Measurements from ENCODE around the gene PSMB3.

PSMB3 gene

DNA sequence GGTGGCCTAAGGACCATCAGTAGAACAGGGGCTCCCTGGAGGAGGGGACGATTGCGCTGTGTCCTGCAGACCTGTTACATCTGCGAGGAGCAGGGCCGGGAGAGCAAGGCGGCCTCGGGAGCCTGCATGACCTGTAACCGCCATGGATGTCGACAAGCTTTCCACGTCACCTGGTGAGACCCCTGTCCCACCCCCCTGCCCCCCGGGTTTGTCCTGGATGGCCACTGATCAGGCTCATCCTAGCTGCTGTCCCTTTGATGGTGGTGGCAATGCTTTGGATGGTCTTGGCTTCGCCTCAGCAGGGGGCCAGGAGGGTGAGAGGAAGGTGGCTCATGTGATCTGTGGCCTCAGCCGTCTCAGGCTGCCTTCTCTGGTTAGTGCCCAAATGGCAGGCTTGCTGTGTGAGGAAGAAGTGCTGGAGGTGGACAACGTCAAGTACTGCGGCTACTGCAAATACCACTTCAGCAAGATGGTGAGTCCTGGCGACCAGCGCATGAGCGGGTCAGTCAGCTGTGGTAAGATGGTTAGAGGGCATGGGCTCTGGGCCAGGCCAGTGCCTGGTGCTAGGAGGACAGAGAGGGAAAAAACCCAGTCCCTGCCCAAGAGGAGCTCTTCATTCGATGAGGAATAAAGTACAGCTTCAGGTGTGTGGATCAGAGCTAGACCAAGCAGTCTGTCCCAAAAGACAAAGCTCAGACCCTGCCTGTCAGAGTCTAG, 43.3 kb upstream of the PSMB3 start:
- H3K9ac ChIP-seq (ENCODE audit: low read length), result no peak overlapping the region
- peaks cover 34% of the 10 kb centered on the region for H3K4me1 ChIP-seq (ENCODE audit: control insufficient read depth, insufficient read depth, low read length)
- H3K36me3 ChIP-seq (ENCODE audit: control insufficient read depth, insufficient read depth, low read length), result peaks cover 39% of the 10 kb centered on the region
- no peak overlapping the region for H3K4me3 ChIP-seq (ENCODE audit: low read depth, low read length)
- peaks cover 23% of the 10 kb centered on the region; the same call in 1 of the 2 replicates for H3K27me3 ChIP-seq (ENCODE audit: control insufficient read depth, insufficient read depth, low read length)
- no peak overlapping the region for H3K27ac ChIP-seq (ENCODE audit: low read depth, low read length)
- no peaks in the 10 kb centered on the region for H3K9me3 ChIP-seq (ENCODE audit: control insufficient read depth, insufficient read depth, low read depth, low read length)

DNA sequence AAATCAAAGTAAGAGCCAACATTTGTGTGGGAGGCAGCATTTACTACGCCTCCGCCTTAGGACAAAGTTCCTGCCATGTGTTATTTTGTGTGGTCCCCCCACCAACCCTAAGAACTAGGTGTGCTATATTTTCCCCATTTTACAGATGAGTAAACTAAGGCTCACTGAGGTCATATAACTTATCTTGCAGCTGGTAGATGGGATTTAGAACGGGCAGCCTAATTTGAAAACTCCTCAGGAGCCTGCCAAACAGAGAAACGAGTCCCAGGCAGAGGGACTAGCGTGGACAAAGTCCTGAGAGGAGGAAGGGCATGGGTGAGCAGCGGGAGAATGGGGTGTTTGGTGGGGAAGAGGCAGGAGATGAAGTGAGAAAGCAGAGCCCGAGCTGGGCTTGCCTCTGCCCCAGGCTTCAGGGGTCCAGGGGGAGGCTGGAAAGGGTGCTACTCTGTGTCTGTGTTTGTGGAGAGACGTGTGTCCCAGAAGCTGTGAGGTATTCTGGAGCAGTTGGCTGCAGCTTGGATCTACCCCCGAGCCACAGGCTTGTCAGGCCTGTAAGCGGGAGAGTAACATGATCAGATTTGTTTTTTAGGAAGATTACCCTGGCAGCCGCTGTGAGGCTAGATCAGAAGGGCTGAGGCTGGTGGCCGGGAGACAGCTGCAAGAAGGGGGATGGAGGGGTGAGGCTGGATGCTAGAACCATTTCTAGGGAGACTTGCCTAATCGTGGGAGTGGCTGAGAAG, 42.5 kb upstream of the PSMB3 start:
- peaks cover 31% of the 10 kb centered on the region for H3K4me1 ChIP-seq (ENCODE audit: control insufficient read depth, insufficient read depth, low read length)
- H3K27me3 ChIP-seq (ENCODE audit: control insufficient read depth, insufficient read depth, low read length), result peaks cover 18% of the 10 kb centered on the region; the same call in 1 of the 2 replicates
- no peaks in the 10 kb centered on the region for H3K9me3 ChIP-seq (ENCODE audit: control insufficient read depth, insufficient read depth, low read depth, low read length)
- H3K4me3 ChIP-seq (ENCODE audit: low read depth, low read length), result no peak overlapping the region
- H3K36me3 ChIP-seq (ENCODE audit: control insufficient read depth, insufficient read depth, low read length), result peaks cover 43% of the 10 kb centered on the region
- H3K27ac ChIP-seq (ENCODE audit: low read depth, low read length), result no peak overlapping the region
- no peak overlapping the region for H3K9ac ChIP-seq (ENCODE audit: low read length)

DNA sequence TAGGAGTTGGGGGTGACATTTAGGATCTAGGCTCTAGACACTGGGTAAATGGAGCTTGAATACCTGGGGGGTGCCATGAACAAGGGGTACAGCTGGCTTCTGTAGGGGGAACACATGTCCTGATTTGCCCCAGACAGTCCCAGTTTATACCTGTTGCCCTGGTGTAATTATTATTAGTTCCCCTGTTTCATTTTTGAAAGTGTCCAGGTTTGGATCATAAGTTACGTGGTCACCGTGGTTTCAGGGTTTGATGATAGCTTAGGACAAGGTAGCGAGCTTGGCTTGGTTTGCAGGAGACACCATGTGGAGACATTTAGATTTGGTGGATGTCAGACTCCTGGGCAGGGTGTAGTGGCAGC, 42.0 kb upstream of the PSMB3 start:
- H3K4me1 ChIP-seq (ENCODE audit: control insufficient read depth, insufficient read depth, low read length), result peaks cover 36% of the 10 kb centered on the region
- H3K36me3 ChIP-seq (ENCODE audit: control insufficient read depth, insufficient read depth, low read length), result peaks cover 43% of the 10 kb centered on the region
- H3K9ac ChIP-seq (ENCODE audit: low read length), result no peak overlapping the region
- peaks cover 18% of the 10 kb centered on the region; the same call in 1 of the 2 replicates for H3K27me3 ChIP-seq (ENCODE audit: control insufficient read depth, insufficient read depth, low read length)
- no peak overlapping the region for H3K27ac ChIP-seq (ENCODE audit: low read depth, low read length)
- no peaks in the 10 kb centered on the region for H3K9me3 ChIP-seq (ENCODE audit: control insufficient read depth, insufficient read depth, low read depth, low read length)
- no peak overlapping the region for H3K4me3 ChIP-seq (ENCODE audit: low read depth, low read length)

DNA sequence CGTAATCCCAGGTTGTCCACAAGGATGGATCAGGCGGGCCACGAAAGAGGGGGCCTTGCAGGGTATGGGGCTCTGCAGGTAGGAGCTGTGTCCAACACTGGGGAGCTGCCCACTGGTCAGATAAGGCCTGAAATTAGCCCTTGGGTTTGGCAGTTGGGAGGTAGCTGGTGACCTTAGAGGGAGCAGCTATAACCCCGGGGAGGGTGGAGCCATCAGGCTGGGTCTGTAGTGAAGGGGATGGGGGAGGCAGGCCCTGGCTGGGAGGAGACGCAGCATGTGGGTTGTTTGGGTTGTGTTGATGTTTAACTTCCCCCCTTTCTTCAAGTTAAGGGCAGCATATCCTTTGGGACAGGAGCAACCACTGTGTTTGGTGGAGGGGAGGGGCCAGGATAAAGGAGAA, 41.6 kb upstream of the PSMB3 start:
- H3K4me3 ChIP-seq (ENCODE audit: low read depth, low read length), result no peak overlapping the region
- H3K4me1 ChIP-seq (ENCODE audit: control insufficient read depth, insufficient read depth, low read length), result peaks cover 40% of the 10 kb centered on the region
- H3K36me3 ChIP-seq (ENCODE audit: control insufficient read depth, insufficient read depth, low read length), result peaks cover 46% of the 10 kb centered on the region
- no peak overlapping the region for H3K27ac ChIP-seq (ENCODE audit: low read depth, low read length)
- H3K9me3 ChIP-seq (ENCODE audit: control insufficient read depth, insufficient read depth, low read depth, low read length), result no peaks in the 10 kb centered on the region
- peaks cover 18% of the 10 kb centered on the region; the same call in 1 of the 2 replicates for H3K27me3 ChIP-seq (ENCODE audit: control insufficient read depth, insufficient read depth, low read length)
- H3K9ac ChIP-seq (ENCODE audit: low read length), result no peak overlapping the region

DNA sequence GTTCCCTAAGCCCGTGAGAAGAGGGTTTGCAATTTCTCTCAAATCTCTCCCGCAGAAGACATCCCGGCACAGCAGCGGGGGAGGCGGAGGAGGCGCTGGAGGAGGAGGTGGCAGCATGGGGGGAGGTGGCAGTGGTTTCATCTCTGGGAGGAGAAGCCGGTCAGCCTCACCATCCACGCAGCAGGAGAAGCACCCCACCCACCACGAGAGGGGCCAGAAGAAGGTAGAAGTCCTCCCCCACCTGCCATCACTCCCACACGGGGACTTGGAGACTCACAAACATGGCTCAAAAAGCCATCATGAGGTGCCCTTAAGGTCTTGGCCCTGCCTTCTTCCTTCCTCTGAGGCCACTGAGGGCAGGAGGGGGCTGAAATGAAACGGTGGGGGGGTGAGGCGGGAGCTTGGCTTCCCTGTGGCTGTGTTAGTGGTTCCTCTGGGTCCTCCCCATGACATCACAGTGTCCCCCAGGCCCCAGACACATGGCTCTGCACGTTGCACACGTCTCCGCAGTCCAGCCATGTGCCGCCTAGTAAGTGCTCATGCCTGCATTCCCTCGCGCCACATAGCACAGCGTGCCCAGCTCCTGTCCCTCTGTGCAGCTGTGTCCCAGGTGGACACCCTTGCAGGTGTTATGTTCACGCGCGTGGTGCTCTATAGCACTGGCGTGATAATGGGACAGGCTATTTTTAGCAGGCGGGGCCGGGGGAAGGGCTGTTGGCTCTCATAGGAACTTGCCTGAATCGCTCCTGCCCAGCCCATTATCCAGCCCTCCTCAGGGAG, 40.6 kb upstream of the PSMB3 start:
- H3K9me3 ChIP-seq (ENCODE audit: control insufficient read depth, insufficient read depth, low read depth, low read length), result no peaks in the 10 kb centered on the region
- H3K36me3 ChIP-seq (ENCODE audit: control insufficient read depth, insufficient read depth, low read length), result peaks cover 51% of the 10 kb centered on the region
- no peak overlapping the region for H3K4me3 ChIP-seq (ENCODE audit: low read depth, low read length)
- H3K9ac ChIP-seq (ENCODE audit: low read length), result no peak overlapping the region
- peaks cover 10% of the 10 kb centered on the region; the same call in 1 of the 2 replicates for H3K27me3 ChIP-seq (ENCODE audit: control insufficient read depth, insufficient read depth, low read length)
- H3K4me1 ChIP-seq (ENCODE audit: control insufficient read depth, insufficient read depth, low read length), result peaks cover 37% of the 10 kb centered on the region
- no peak overlapping the region for H3K27ac ChIP-seq (ENCODE audit: low read depth, low read length)

DNA sequence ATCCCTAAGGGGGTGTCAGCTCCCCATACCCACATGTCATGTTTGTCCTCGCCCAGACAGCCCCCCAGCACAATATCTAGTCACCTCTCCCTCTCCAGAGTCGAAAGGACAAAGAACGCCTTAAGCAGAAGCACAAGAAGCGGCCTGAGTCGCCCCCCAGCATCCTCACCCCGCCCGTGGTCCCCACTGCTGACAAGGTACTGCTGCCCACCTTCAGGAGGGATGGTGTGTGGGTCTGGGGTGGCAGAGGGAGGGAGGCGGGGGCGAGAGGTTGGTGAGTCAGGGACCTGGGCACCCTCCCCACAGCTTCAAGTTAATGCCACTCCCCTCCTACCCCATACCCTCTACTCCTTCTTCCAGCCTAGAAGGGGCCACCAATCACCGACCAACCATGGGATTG, 39.9 kb upstream of the PSMB3 start:
- H3K4me3 ChIP-seq (ENCODE audit: low read depth, low read length), result no peak overlapping the region

DNA sequence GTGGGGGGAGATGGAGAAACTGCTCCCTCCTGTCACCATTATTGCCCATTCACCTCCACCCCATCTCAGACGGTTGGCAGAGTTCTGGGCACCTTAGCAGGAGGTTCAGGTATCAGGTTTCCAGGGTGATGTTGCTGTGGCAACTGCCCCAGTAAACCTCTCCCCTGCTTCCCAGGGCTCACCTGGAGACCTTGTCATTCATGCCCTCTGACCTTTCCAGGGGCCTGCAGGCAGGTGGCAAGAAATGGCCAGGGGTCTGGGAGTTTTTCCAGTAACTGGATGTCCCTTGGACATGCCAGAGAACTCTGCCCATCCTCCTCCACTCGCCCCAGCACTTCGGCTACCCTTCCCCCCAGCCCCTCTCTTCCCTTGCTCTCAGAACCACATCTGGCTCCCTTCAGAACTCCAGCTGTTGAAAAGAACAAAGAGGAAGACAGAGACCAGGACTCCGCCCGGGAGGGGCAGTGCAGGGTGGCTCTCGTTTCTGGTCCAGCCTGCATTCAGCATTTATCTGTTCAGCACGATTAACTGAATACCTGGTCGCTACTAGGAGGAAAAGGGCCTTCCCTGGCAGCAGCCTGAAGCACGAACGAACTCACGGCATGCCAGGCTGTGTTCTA, 39.0 kb upstream of the PSMB3 start:
- Histone ChIP-seq H3K4me1 (ENCODE audit: control insufficient read depth, insufficient read depth, low read length) (peaks cover 31% of the 10 kb centered on the region), H3K4me3 (ENCODE audit: low read depth, low read length) (no peak overlapping the region), H3K27me3 (ENCODE audit: control insufficient read depth, insufficient read depth, low read length) (no peaks in the 10 kb centered on the region), H3K9me3 (ENCODE audit: control insufficient read depth, insufficient read depth, low read depth, low read length) (no peaks in the 10 kb centered on the region), H3K9ac (ENCODE audit: low read length) (no peak overlapping the region), H3K36me3 (ENCODE audit: control insufficient read depth, insufficient read depth, low read length) (peaks cover 50% of the 10 kb centered on the region), H3K27ac (ENCODE audit: low read depth, low read length) (no peak overlapping the region)

More for the DNA sequence above, 39.9 kb upstream of the PSMB3 start:
- H3K4me1 ChIP-seq (ENCODE audit: control insufficient read depth, insufficient read depth, low read length), result peaks cover 31% of the 10 kb centered on the region
- peaks cover 4% of the 10 kb centered on the region; the same call in 1 of the 2 replicates for H3K27me3 ChIP-seq (ENCODE audit: control insufficient read depth, insufficient read depth, low read length)
- H3K9me3 ChIP-seq (ENCODE audit: control insufficient read depth, insufficient read depth, low read depth, low read length), result no peaks in the 10 kb centered on the region
- H3K27ac ChIP-seq (ENCODE audit: low read depth, low read length), result no peak overlapping the region
- no peak overlapping the region for H3K9ac ChIP-seq (ENCODE audit: low read length)
- H3K36me3 ChIP-seq (ENCODE audit: control insufficient read depth, insufficient read depth, low read length), result peaks cover 53% of the 10 kb centered on the region

DNA sequence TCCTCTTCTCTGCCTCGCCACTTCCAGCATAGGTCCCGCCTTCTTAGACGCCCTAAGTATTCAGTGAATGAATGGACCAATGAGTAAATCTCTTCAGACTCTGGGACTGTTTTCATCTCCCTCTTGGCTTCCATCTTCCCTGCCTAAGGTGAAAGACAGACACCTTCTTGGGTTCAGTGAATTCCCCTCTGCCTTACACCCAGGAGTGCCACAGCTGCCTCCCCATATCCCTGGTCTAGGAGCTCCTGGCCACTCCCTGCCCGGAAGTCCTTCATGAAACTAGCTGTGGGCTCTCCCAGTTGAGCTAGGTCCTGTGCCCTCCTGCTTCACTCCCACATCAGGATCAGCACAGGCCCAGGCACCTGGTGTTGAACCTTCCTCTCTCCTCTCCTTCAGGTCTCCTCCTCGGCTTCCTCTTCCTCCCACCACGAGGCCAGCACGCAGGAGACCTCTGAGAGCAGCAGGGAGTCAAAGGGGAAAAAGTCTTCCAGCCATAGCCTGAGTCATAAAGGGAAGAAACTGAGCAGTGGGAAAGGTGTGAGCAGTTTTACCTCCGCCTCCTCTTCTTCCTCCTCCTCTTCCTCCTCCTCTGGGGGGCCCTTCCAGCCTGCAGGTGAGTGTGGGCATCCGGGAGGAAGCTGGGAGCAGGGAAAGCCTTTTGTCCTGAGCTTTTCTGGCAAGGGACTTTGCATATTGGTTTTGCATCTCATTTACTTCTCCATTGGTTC, 37.2 kb upstream of the PSMB3 start:
- peaks cover 2% of the 10 kb centered on the region; the same call in 1 of the 2 replicates for H3K27me3 ChIP-seq (ENCODE audit: control insufficient read depth, insufficient read depth, low read length)
- H3K36me3 ChIP-seq (ENCODE audit: control insufficient read depth, insufficient read depth, low read length), result peaks cover 41% of the 10 kb centered on the region
- H3K9me3 ChIP-seq (ENCODE audit: control insufficient read depth, insufficient read depth, low read depth, low read length), result no peaks in the 10 kb centered on the region
- no peak overlapping the region for H3K27ac ChIP-seq (ENCODE audit: low read depth, low read length)
- peaks cover 45% of the 10 kb centered on the region for H3K4me1 ChIP-seq (ENCODE audit: control insufficient read depth, insufficient read depth, low read length)
- H3K4me3 ChIP-seq (ENCODE audit: low read depth, low read length), result no peak overlapping the region
- no peak overlapping the region for H3K9ac ChIP-seq (ENCODE audit: low read length)

DNA sequence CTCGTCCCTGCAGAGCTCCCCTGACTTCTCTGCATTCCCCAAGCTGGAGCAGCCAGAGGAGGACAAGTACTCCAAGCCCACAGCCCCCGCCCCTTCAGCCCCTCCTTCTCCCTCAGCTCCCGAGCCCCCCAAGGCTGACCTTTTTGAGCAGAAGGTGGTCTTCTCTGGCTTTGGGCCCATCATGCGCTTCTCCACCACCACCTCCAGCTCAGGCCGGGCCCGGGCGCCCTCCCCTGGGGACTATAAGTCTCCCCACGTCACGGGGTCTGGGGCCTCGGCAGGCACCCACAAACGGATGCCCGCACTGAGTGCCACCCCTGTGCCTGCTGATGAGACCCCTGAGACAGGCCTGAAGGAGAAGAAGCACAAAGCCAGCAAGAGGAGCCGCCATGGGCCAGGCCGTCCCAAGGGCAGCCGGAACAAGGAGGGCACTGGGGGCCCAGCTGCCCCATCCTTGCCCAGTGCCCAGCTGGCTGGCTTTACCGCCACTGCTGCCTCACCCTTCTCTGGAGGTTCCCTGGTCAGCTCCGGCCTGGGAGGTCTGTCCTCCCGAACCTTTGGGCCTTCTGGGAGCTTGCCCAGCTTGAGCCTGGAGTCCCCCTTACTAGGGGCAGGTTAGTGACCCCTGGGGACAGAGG, 36.1 kb upstream of the PSMB3 start:
- Histone ChIP-seq H3K27me3 (ENCODE audit: control insufficient read depth, insufficient read depth, low read length) (peaks cover 11% of the 10 kb centered on the region; the same call in 1 of the 2 replicates), H3K36me3 (ENCODE audit: control insufficient read depth, insufficient read depth, low read length) (peaks cover 45% of the 10 kb centered on the region), H3K9me3 (ENCODE audit: control insufficient read depth, insufficient read depth, low read depth, low read length) (no peaks in the 10 kb centered on the region), H3K4me1 (ENCODE audit: control insufficient read depth, insufficient read depth, low read length) (peaks cover 42% of the 10 kb centered on the region), H3K27ac (ENCODE audit: low read depth, low read length) (no peak overlapping the region), H3K4me3 (ENCODE audit: low read depth, low read length) (no peak overlapping the region), H3K9ac (ENCODE audit: low read length) (no peak overlapping the region)
